ENCODE results near the gene PGA4. TPM values are rescaled to one million over a fixed set of nuclear protein-coding genes. Genes with fewer than 3 reads are reported as not detected.

Gene PGA4
- total RNA-seq, 2 experiments from 2014 or later, result not detected

- intact Hi-C loops (cut with DNase I, micrococcal nuclease), result loop anchor here in 1 of 2 experiments (10.0 kb wide), 1 partner anchor 69 kb away; the partner anchor contains the start of gene PGA3
- H3K9me3 ChIP-seq (ENCODE audit: control insufficient read depth in 1 of 2, insufficient read depth in 1 of 2, low read length in 2 of 2), result no peaks in the 10 kb centered on the region
- CTCF ChIA-PET, result no interaction called here
- Mint-ChIP-seq H3K27me3 (no peaks in the 10 kb centered on the region), H3K9me3 (no peaks in the 10 kb centered on the region), H3K36me3 (ENCODE audit: low read depth) (no peaks in the 10 kb centered on the region), H3K4me1 (ENCODE audit: low read depth) (no peaks in the 10 kb centered on the region), H3K4me3 (no peak overlapping the region), H3K27ac (no peak overlapping the region)
- no peak overlapping the region for H3K27ac ChIP-seq (ENCODE audit: low read depth in 1 of 2, low read length in 2 of 2)
- H3K4me1 ChIP-seq (ENCODE audit: insufficient read depth, low read length), result no peaks in the 10 kb centered on the region
- no peak for TF ChIP-seq CTCF (IDR thresholded peaks at IDR 0.05)
- no peaks in the 10 kb centered on the region for H3K27me3 ChIP-seq (ENCODE audit: control insufficient read depth in 1 of 2, insufficient read depth in 2 of 2, low read length in 2 of 2)
- no peaks in the 10 kb centered on the region for H3K36me3 ChIP-seq (ENCODE audit: insufficient read depth, low read length)
- POLR2A ChIA-PET, result no interaction called here
- ATAC-seq (ENCODE audit: poor library complexity) (no peak), DNase-seq (no peak)
- no peak overlapping the region for H3K4me3 ChIP-seq (ENCODE audit: low read length)
Observed at GRCh38 chr11:61274084-61274483, 51.9 kb downstream of the PGA4 start.

GRCh38 chr11:61275191-61275590 is 53.0 kb downstream of the PGA4 start:
- ATAC-seq (ENCODE audit: poor library complexity) (no peak), DNase-seq (no peak)
- POLR2A ChIA-PET, result interaction anchor here (0.6 kb wide), 1 partner anchor 554 kb away, joined by 3 read pairs; no protein-coding TSS in a partner anchor
- intact Hi-C loops (cut with DNase I, micrococcal nuclease), result loop anchor here in 1 of 2 experiments (10.0 kb wide), 1 partner anchor 70 kb away; the partner anchor contains the start of gene PGA3
- CTCF ChIA-PET, result no interaction called here
- H3K36me3 Mint-ChIP-seq (ENCODE audit: low read depth), result no peaks in the 10 kb centered on the region
- H3K9me3 ChIP-seq (ENCODE audit: control insufficient read depth in 1 of 2, insufficient read depth in 1 of 2, low read length in 2 of 2), result no peaks in the 10 kb centered on the region
- no peak overlapping the region for H3K27ac Mint-ChIP-seq
- no peak overlapping the region for H3K27ac ChIP-seq (ENCODE audit: low read depth in 1 of 2, low read length in 2 of 2)
- H3K27me3 ChIP-seq (ENCODE audit: control insufficient read depth in 1 of 2, insufficient read depth in 2 of 2, low read length in 2 of 2), result no peaks in the 10 kb centered on the region
- no peak overlapping the region for H3K4me3 ChIP-seq (ENCODE audit: low read length)
- no peaks in the 10 kb centered on the region for H3K4me1 Mint-ChIP-seq (ENCODE audit: low read depth)
- TF ChIP-seq CTCF (IDR thresholded peaks at IDR 0.05), result no peak
- H3K36me3 ChIP-seq (ENCODE audit: insufficient read depth, low read length), result no peaks in the 10 kb centered on the region
- H3K4me1 ChIP-seq (ENCODE audit: insufficient read depth, low read length), result no peaks in the 10 kb centered on the region
- no peaks in the 10 kb centered on the region for H3K27me3 Mint-ChIP-seq
- H3K4me3 Mint-ChIP-seq, result no peak overlapping the region
- H3K9me3 Mint-ChIP-seq, result no peaks in the 10 kb centered on the region

- H3K27ac ChIP-seq (ENCODE audit: low read depth in 1 of 2, low read length in 2 of 2), result no peak overlapping the region
- no peaks in the 10 kb centered on the region for H3K9me3 Mint-ChIP-seq
- ChIA-PET POLR2A (no interaction called here), CTCF (no interaction called here)
- H3K27me3 Mint-ChIP-seq, result no peaks in the 10 kb centered on the region
- no peak overlapping the region for H3K4me3 ChIP-seq (ENCODE audit: low read length)
- no peak for TF ChIP-seq CTCF (IDR thresholded peaks at IDR 0.05)
- intact Hi-C loops (cut with DNase I, micrococcal nuclease), result loop anchor here in 1 of 2 experiments (10.0 kb wide), 1 partner anchor 73 kb away; the partner anchor contains the start of gene PGA3
- H3K4me1 ChIP-seq (ENCODE audit: insufficient read depth, low read length), result no peaks in the 10 kb centered on the region
- no peaks in the 10 kb centered on the region for H3K27me3 ChIP-seq (ENCODE audit: control insufficient read depth in 1 of 2, insufficient read depth in 2 of 2, low read length in 2 of 2)
- H3K4me3 Mint-ChIP-seq, result no peak overlapping the region
- no peaks in the 10 kb centered on the region for H3K36me3 ChIP-seq (ENCODE audit: insufficient read depth, low read length)
- no peak overlapping the region for H3K27ac Mint-ChIP-seq
- ATAC-seq (ENCODE audit: poor library complexity), result no peak
- H3K4me1 Mint-ChIP-seq (ENCODE audit: low read depth), result no peaks in the 10 kb centered on the region
- no peak for DNase-seq
- no peaks in the 10 kb centered on the region for H3K36me3 Mint-ChIP-seq (ENCODE audit: low read depth)
- H3K9me3 ChIP-seq (ENCODE audit: control insufficient read depth in 1 of 2, insufficient read depth in 1 of 2, low read length in 2 of 2), result peaks cover 0 to 5% of the 10 kb centered on the region in 2 experiments
Observed at GRCh38 chr11:61277186-61278000, 55.2 kb downstream of the PGA4 start.

All from CD4-positive, alpha-beta T cell (primary cell).